Measurements from ENCODE around the gene CALM3. TPM values are rescaled to one million over a fixed set of nuclear protein-coding genes. Genes with fewer than 3 reads are reported as not detected.

CALM3 gene
- total and polyA plus RNA-seq, 2 of the 4 experiments (the other 2 are of a cell fraction) = 91.6 to 501 TPM

DNA sequence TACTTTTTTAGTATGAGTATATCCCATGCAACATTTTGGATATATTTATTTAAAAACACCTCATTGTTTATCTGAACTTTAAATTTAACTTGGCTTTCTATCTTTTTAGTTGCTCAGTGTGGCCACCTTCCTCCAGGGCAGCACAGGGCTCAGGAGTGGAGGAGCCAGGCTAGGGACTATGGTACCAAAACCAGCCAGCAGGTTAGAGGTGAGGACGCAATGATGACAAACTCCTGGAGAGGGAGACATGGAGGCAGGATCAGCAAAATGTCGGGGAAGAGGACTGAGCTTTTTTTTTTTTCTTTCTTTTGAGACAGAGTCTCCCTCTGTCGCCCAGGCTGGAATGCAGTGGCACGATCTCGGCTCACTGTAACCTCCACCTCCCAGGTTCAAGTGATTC, 29.6 kb upstream of the CALM3 start:
- no TSS peak for BruUV-seq (replicated peaks)

More for the DNA sequence above, 29.6 kb upstream of the CALM3 start:
- Histone ChIP-seq H3K9me3 (ENCODE audit: control insufficient read depth, insufficient read depth, low read length) (no peaks in the 10 kb centered on the region), H2BK120ac (ENCODE audit: low read depth, low read length) (no peak overlapping the region), H4K20me1 (ENCODE audit: insufficient read depth, low read length) (no peaks in the 10 kb centered on the region), H4K5ac (ENCODE audit: low read depth, low read length) (no peak overlapping the region), H3K27me3 (ENCODE audit: control insufficient read depth, insufficient read depth, low read length) (peaks cover 12% of the 10 kb centered on the region), H2BK5ac (ENCODE audit: low read depth, low read length, poor library complexity, severe bottlenecking) (no peak overlapping the region), H3K4me2 (ENCODE audit: low read depth, low read length) (no peak overlapping the region), H3K4me1 (ENCODE audit: control insufficient read depth, insufficient read depth, low read length) (no peaks in the 10 kb centered on the region), H3K18ac (ENCODE audit: low read depth, low read length) (no peak overlapping the region), H3K9ac (ENCODE audit: low read depth, low read length) (no peak overlapping the region), H3K56ac (ENCODE audit: extremely low read depth, insufficient read depth, low read length) (no peak overlapping the region), H2BK15ac (ENCODE audit: low read depth, low read length) (no peak overlapping the region), H2BK20ac (ENCODE audit: low read depth, low read length) (no peak overlapping the region), H3K4ac (ENCODE audit: low read depth, low read length) (no peak overlapping the region), H2AK5ac (ENCODE audit: low read depth, low read length) (no peak overlapping the region), H3K23ac (ENCODE audit: low read depth, low read length) (no peak overlapping the region), H3K79me1 (ENCODE audit: low read depth in 1 of 2, low read length in 2 of 2) (no peaks in the 10 kb centered on the region), H4K91ac (ENCODE audit: insufficient read depth, low read depth, low read length) (no peak overlapping the region), H4K8ac (ENCODE audit: low read depth in 2 of 2, low read length in 2 of 2) (no peak overlapping the region), H3K9me1 (ENCODE audit: insufficient read depth, low read length) (no peaks in the 10 kb centered on the region), H2AFZ (replicated peaks; ENCODE audit: low read length, poor library complexity) (no peak overlapping the region), H3K36me3 (ENCODE audit: control insufficient read depth, insufficient read depth, low read length) (no peaks in the 10 kb centered on the region), H3K14ac (replicated peaks; ENCODE audit: low read depth, low read length) (no peak overlapping the region), H3K4me3 (ENCODE audit: insufficient read depth, low read depth, low read length) (no peak overlapping the region), H2AK9ac (replicated peaks; ENCODE audit: low read depth, low read length, poor library complexity) (no peak overlapping the region), H3K27ac (ENCODE audit: insufficient read depth, low read length) (no peak overlapping the region)
- dilution Hi-C loops (cut with HindIII; ENCODE audit: low sequenced_read_pairs, unreplicated experiment) (no loop called here), intact Hi-C loops (cut with micrococcal nuclease) (no loop called here), in situ Hi-C loops (cut with MboI; ENCODE audit: low sequenced_read_pairs) (no loop called here)
- ChIA-PET POLR2A (ENCODE audit: unreplicated experiment) (interaction anchor here (0.6 kb wide), 1 partner anchor 295 kb away, joined by 3 read pairs; no protein-coding TSS in a partner anchor), CTCF (no interaction called here)
- WGBS, 2 experiments (ENCODE audit: extremely low coverage in 2 of 2, insufficient read length in 1 of 2) = no CpG with 5 or more reads among the region's 5 CpGs
- ATAC-seq (ENCODE audit: low read depth) = no peak
- TF ChIP-seq, protein P1, sequence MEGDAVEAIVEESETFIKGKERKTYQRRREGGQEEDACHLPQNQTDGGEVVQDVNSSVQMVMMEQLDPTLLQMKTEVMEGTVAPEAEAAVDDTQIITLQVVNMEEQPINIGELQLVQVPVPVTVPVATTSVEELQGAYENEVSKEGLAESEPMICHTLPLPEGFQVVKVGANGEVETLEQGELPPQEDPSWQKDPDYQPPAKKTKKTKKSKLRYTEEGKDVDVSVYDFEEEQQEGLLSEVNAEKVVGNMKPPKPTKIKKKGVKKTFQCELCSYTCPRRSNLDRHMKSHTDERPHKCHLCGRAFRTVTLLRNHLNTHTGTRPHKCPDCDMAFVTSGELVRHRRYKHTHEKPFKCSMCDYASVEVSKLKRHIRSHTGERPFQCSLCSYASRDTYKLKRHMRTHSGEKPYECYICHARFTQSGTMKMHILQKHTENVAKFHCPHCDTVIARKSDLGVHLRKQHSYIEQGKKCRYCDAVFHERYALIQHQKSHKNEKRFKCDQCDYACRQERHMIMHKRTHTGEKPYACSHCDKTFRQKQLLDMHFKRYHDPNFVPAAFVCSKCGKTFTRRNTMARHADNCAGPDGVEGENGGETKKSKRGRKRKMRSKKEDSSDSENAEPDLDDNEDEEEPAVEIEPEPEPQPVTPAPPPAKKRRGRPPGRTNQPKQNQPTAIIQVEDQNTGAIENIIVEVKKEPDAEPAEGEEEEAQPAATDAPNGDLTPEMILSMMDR (conservative IDR thresholded peaks at IDR 0.05; ENCODE audit: low read depth, low read length) = 0 out of 2 replicates have a peak, but pooled peaks have one; percentile 6
- TF ChIP-seq, protein P2, sequence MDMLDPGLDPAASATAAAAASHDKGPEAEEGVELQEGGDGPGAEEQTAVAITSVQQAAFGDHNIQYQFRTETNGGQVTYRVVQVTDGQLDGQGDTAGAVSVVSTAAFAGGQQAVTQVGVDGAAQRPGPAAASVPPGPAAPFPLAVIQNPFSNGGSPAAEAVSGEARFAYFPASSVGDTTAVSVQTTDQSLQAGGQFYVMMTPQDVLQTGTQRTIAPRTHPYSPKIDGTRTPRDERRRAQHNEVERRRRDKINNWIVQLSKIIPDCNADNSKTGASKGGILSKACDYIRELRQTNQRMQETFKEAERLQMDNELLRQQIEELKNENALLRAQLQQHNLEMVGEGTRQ (IDR thresholded peaks at IDR 0.05; ENCODE audit: low read depth, low read length) = no peak
- no peak for DNase-seq

Data from IMR-90 (cell line).